HCT116 (cell line): ENCODE results near the gene GRK6. TPM values are rescaled to one million over a fixed set of nuclear protein-coding genes. Genes with fewer than 3 reads are reported as not detected.

Experiments used
- ATAC-seq: fragments of 200-7000 bp; cut with Tn5 transposase; 2 replicates; pipeline ENCODE4 v1.9.1; 2020; ENCODE audit warnings: mild to moderate bottlenecking, moderate library complexity
- BruUV-seq: library from RNA; stranded (reverse); fragments of 400-500 nt; replicated peaks from 2 replicates; lab custom pipeline; 2021; lab: Mats Ljungman, UMichigan
- CTCF ChIA-PET: fragments of 300-600 bp; sonication (Branson Sonifier 250); formaldehyde crosslinking; loops from one replicate; lab custom pipeline; 2021; ENCODE audit warnings: antibody characterized with exemption; lab: Charles Lee
- POLR2A ChIA-PET: fragments of 300-600, 350-600 bp; sonication (Branson Sonifier 250); formaldehyde crosslinking; loops from one replicate; lab custom pipeline; 2021; ENCODE audit warnings: antibody characterized with exemption; lab: Charles Lee
- RAD21 ChIA-PET, 2 experiments: fragments of 300-600 bp; sonication (Branson Sonifier 250); formaldehyde crosslinking; loops; one replicate each; lab custom pipeline; 2023; ENCODE audit warnings: low total read pairs in 2 of 2; ENCODE audit not compliant: uncharacterized antibody in 2 of 2, unreplicated experiment in 2 of 2, low non-redundant PET in 1 of 2; lab: Charles Lee
- DNase-seq: peaks from one replicate; pipeline ENCODE4 v3.0.0-alpha.2; 2010; ENCODE audit warnings: low read depth, low spot score
- H2AFZ ChIP-seq: fragments of 200-600 bp; shearing (Covaris generic), sonication (generic); 2 replicates; pipeline ENCODE4 v1.6.1; 2017; ENCODE audit warnings: low read depth, mixed run types, mixed read lengths, antibody characterized with exemption, low read length; ENCODE audit not compliant: poor library complexity, severe bottlenecking
- H3K27ac ChIP-seq: 2 replicates; pipeline ENCODE4 v1.5.1; 2012; ENCODE audit warnings: low read depth, low read length
- H3K27me3 ChIP-seq: fragments of 200-600 bp; sonication (generic); 2 replicates; pipeline ENCODE4 v1.6.1; 2016; ENCODE audit warnings: mixed run types, low read length, mixed read lengths; ENCODE audit not compliant: insufficient read depth
- H3K36me3 ChIP-seq, 2 experiments: fragments of 200-500 bp in 1 of 2; fragments of 200-600 bp in 1 of 2; sonication (Bioruptor generic) in 1 of 2; sonication (generic) in 1 of 2; 2 replicates each; pipeline versions ENCODE4 v1.5.1 to v1.6.1; 2014 to 2016; ENCODE audit warnings: low read length in 2 of 2, inconsistent platforms in 1 of 2, mixed read lengths in 1 of 2, mixed run types in 1 of 2; ENCODE audit not compliant: insufficient read depth in 2 of 2, control insufficient read depth in 1 of 2
- H3K4me1 ChIP-seq, 2 experiments: fragments of 200-600 bp in 1 of 2; sonication (generic) in 1 of 2; 2 replicates each; pipeline versions ENCODE4 v1.5.1 to v1.6.1; 2012 to 2017; ENCODE audit warnings: low read length in 2 of 2, inconsistent platforms in 1 of 2, mild to moderate bottlenecking in 1 of 2, mixed read lengths in 1 of 2, mixed run types in 1 of 2, moderate library complexity in 1 of 2; ENCODE audit not compliant: insufficient read depth in 2 of 2, control insufficient read depth in 1 of 2
- H3K4me2 ChIP-seq: fragments of 200-600 bp; sonication (generic); 2 replicates; pipeline ENCODE4 v1.6.1; 2017; ENCODE audit warnings: mixed run types, low read length, mixed read lengths
- H3K4me3 ChIP-seq, 2 experiments: fragments of 200-600 bp in 1 of 2; sonication (generic) in 1 of 2; replicated peaks in 1 of 2; 2 replicates each; pipeline ENCODE4 v1.5.1; 2011 to 2016; ENCODE audit warnings: low read length in 2 of 2, control low read depth in 1 of 2, low read depth in 1 of 2, mild to moderate bottlenecking in 1 of 2, mixed read lengths in 1 of 2, mixed run types in 1 of 2
- H3K79me2 ChIP-seq: fragments of 200-600 bp; sonication (generic); 2 replicates; pipeline ENCODE4 v1.6.1; 2017; ENCODE audit warnings: mild to moderate bottlenecking, mixed run types, low read length, moderate library complexity, mixed read lengths; ENCODE audit not compliant: insufficient read depth
- H3K9ac ChIP-seq: fragments of 200-600 bp; sonication (generic); 2 replicates; pipeline ENCODE4 v1.6.1; 2016; ENCODE audit warnings: low read length, mixed read lengths
- H3K9me2 ChIP-seq: fragments of 200-600 bp; sonication (generic), shearing (Covaris generic); 2 replicates; pipeline ENCODE4 v1.6.1; 2017; ENCODE audit warnings: mixed run types, mild to moderate bottlenecking, moderate library complexity; ENCODE audit not compliant: insufficient read depth
- H3K9me3 ChIP-seq, 2 experiments: fragments of 200-500 bp in 1 of 2; fragments of 200-600 bp in 1 of 2; sonication (Bioruptor generic) in 1 of 2; sonication (generic) in 1 of 2; 2 replicates each; pipeline ENCODE4 v1.6.1; 2014 to 2017; ENCODE audit warnings: low read length in 2 of 2, mixed read lengths in 2 of 2, inconsistent platforms in 1 of 2, low read depth in 1 of 2, mild to moderate bottlenecking in 1 of 2, mixed run types in 1 of 2, moderate library complexity in 1 of 2; ENCODE audit not compliant: control insufficient read depth in 1 of 2, insufficient read depth in 1 of 2
- H4K20me1 ChIP-seq: fragments of 200-600 bp; sonication (generic), shearing (Covaris generic); 2 replicates; pipeline ENCODE4 v1.6.1; 2017; ENCODE audit warnings: mixed run types, mild to moderate bottlenecking, moderate library complexity; ENCODE audit not compliant: insufficient read depth
- CBX3 ChIP-seq: IDR thresholded peaks from 2 replicates; pipeline ENCODE4 v1.6.1; 2012; ENCODE audit warnings: low read depth
- EGR1 ChIP-seq: IDR thresholded peaks from 2 replicates; pipeline ENCODE4 v1.6.1; 2012; ENCODE audit warnings: low read depth
- ELF1 ChIP-seq: IDR thresholded peaks from 2 replicates; pipeline ENCODE4 v1.6.1; 2012; ENCODE audit warnings: low read depth, borderline replicate concordance
- EZH2 ChIP-seq: fragments of 200-600 bp; sonication (generic); IDR thresholded peaks from 2 replicates; pipeline ENCODE4 v1.6.1; 2017; ENCODE audit warnings: antibody characterized with exemption, mixed run types
- EZH2phosphoT487 ChIP-seq: fragments of 200-600 bp; IDR thresholded peaks from 2 replicates; pipeline ENCODE4 v1.6.1; 2018; ENCODE audit warnings: antibody characterized with exemption, borderline replicate concordance
- FOSL1 ChIP-seq: IDR thresholded peaks from 2 replicates; pipeline ENCODE4 v1.6.1; 2012; ENCODE audit warnings: low read depth
- JUND ChIP-seq: IDR thresholded peaks from 2 replicates; pipeline ENCODE4 v1.6.1; 2012
- POLR2A ChIP-seq: IDR thresholded peaks from 2 replicates; pipeline ENCODE4 v1.7.0; 2011; ENCODE audit warnings: borderline replicate concordance; ENCODE audit not compliant: insufficient read depth, insufficient read length; ENCODE audit errors: extremely low read depth
- POLR2AphosphoS5 ChIP-seq: IDR thresholded peaks from 2 replicates; pipeline ENCODE4 v1.6.1; 2011; ENCODE audit warnings: mild to moderate bottlenecking, low read depth, low read length, moderate library complexity
- SIN3A ChIP-seq: IDR thresholded peaks from 2 replicates; pipeline ENCODE4 v1.6.1; 2012; ENCODE audit warnings: low read depth
- SP1 ChIP-seq: IDR thresholded peaks from 2 replicates; pipeline ENCODE4 v1.6.1; 2012; ENCODE audit warnings: low read depth
- SRF ChIP-seq: IDR thresholded peaks from 2 replicates; pipeline ENCODE4 v1.6.1; 2012; ENCODE audit warnings: low read depth
- TCF7L2 ChIP-seq: IDR thresholded peaks from 2 replicates; pipeline ENCODE4 v1.7.0; 2011; ENCODE audit warnings: borderline replicate concordance, inconsistent platforms; ENCODE audit not compliant: insufficient read depth, insufficient read length; ENCODE audit errors: extremely low read depth
- YY1 ChIP-seq: IDR thresholded peaks from 2 replicates; pipeline ENCODE4 v1.6.1; 2011; ENCODE audit warnings: low read length, low read depth, moderate library complexity, mild to moderate bottlenecking; ENCODE audit not compliant: insufficient replicate concordance; ENCODE audit errors: extremely low read depth
- ZFX ChIP-seq: fragments of 450-650 bp; IDR thresholded peaks from 2 replicates; pipeline ENCODE4 v1.6.1; 2017
- ZNF274 ChIP-seq: fragments of 200-500 bp; sonication (Bioruptor generic); IDR thresholded peaks from 2 replicates; pipeline ENCODE4 v1.6.1; 2014; ENCODE audit warnings: mild to moderate bottlenecking, low read depth, low read length, inconsistent platforms
- intact Hi-C: fragments of 100-400 bp; cut with micrococcal nuclease; formaldehyde crosslinking; loops from 2 replicates; pipeline ENCODE4 v1.10.0; 2022
- total RNA-seq: library from RNA; stranded (reverse); gene quantifications from one replicate; pipeline ENCODE4 v1.2.1, GENCODE V29; 2021; ENCODE audit not compliant: unreplicated experiment
- TF ChIP-seq, protein P1 (sequence below): IDR thresholded peaks from 2 replicates; pipeline ENCODE4 v1.6.1; 2012
- TF ChIP-seq, protein P2 (sequence below), 3 experiments: fragments of 200-600 bp in 1 of 3; sonication (generic) in 1 of 3; IDR thresholded peaks in 2 of 3; conservative IDR thresholded peaks in 1 of 3; 2 replicates each; pipeline ENCODE4 v1.5.1; 2012 to 2017; ENCODE audit warnings: low read depth in 2 of 3, low read length in 2 of 3, antibody characterized with exemption in 1 of 3, borderline replicate concordance in 1 of 3, control low read depth in 1 of 3, mild to moderate bottlenecking in 1 of 3, mixed read lengths in 1 of 3, mixed run types in 1 of 3, moderate library complexity in 1 of 3; ENCODE audit not compliant: insufficient read depth in 1 of 3
- TF ChIP-seq, protein P3 (sequence below): IDR thresholded peaks from 2 replicates; pipeline ENCODE4 v1.6.1; 2011; ENCODE audit warnings: mild to moderate bottlenecking, low read length, moderate library complexity; ENCODE audit not compliant: insufficient replicate concordance; ENCODE audit errors: extremely low read depth
- TF ChIP-seq, protein P4 (sequence below): IDR thresholded peaks from 2 replicates; pipeline ENCODE4 v1.6.1; 2012

Gene GRK6
- total RNA-seq, 1 experiment from 2014 or later, result 89.3 TPM

DNA sequence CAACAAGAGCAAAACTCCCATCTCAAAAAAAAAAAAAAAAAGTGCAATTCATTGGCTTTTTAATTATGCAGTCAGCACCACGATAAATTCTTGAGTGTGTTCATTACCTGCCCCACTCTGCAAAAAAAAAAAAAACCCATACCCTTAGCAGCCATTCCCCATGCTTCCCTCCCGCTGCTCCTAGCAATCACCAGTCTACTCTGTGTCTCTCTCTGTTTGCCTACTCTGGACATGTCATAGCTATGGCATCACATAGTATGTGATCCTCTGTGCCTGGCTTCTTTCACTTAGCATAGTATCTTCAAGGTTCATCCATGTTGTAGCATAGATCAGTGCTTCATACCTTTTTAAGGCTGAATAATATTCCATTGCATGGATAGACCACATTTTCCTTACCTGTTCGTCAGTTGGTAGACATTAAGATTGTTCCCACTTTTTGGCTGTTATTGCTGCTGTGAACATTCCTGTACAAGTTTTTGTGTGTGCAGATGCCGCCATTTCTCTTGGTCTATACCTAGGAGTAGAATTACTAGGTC is 13.1 kb downstream of the GRK6 start:
- POLR2A ChIA-PET, result interaction anchor here (1.4 kb wide), 1 partner anchor 13 kb away, joined by 5 read pairs; the partner anchor contains the start of gene GRK6

More for the DNA sequence above, 13.1 kb downstream of the GRK6 start:
- no TSS peak for BruUV-seq
- H3K79me2 ChIP-seq, result peaks cover 14% of the 10 kb centered on the region; the same call in 1 of the 2 replicates
- peaks cover 3% of the 10 kb centered on the region; the same call in 1 of the 2 replicates for H4K20me1 ChIP-seq
- no peaks in the 10 kb centered on the region for H3K9me2 ChIP-seq
- no peaks in the 10 kb centered on the region for H3K9me3 ChIP-seq
- H3K4me2 ChIP-seq, result no peak overlapping the region
- ChIA-PET CTCF (no interaction called here), RAD21 (no interaction called here)
- H3K4me3 ChIP-seq, result no peak overlapping the region
- TF ChIP-seq ZNF274, result no peak
- TF ChIP-seq JUND, result no peak
- TF ChIP-seq, protein P1, sequence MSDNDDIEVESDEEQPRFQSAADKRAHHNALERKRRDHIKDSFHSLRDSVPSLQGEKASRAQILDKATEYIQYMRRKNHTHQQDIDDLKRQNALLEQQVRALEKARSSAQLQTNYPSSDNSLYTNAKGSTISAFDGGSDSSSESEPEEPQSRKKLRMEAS, result no peak
- no peak for TF ChIP-seq ELF1
- TF ChIP-seq EZH2phosphoT487, result no peak
- no peak for TF ChIP-seq SRF
- TF ChIP-seq, protein P2, sequence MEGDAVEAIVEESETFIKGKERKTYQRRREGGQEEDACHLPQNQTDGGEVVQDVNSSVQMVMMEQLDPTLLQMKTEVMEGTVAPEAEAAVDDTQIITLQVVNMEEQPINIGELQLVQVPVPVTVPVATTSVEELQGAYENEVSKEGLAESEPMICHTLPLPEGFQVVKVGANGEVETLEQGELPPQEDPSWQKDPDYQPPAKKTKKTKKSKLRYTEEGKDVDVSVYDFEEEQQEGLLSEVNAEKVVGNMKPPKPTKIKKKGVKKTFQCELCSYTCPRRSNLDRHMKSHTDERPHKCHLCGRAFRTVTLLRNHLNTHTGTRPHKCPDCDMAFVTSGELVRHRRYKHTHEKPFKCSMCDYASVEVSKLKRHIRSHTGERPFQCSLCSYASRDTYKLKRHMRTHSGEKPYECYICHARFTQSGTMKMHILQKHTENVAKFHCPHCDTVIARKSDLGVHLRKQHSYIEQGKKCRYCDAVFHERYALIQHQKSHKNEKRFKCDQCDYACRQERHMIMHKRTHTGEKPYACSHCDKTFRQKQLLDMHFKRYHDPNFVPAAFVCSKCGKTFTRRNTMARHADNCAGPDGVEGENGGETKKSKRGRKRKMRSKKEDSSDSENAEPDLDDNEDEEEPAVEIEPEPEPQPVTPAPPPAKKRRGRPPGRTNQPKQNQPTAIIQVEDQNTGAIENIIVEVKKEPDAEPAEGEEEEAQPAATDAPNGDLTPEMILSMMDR (IDR thresholded peaks at IDR 0.05 in 2 of 3, conservative IDR thresholded peaks at IDR 0.05 in 1 of 3; ENCODE audit: borderline replicate concordance in 1 of 3, insufficient read depth in 1 of 3, low read depth in 2 of 3, low read length in 2 of 3), result no peak
- no peak for TF ChIP-seq ZFX
- TF ChIP-seq CBX3, result no peak
- no peak for TF ChIP-seq POLR2A
- TF ChIP-seq TCF7L2, result no peak
- TF ChIP-seq POLR2AphosphoS5, result no peak; the same call in 1 of the 2 replicates
- TF ChIP-seq, protein P3, sequence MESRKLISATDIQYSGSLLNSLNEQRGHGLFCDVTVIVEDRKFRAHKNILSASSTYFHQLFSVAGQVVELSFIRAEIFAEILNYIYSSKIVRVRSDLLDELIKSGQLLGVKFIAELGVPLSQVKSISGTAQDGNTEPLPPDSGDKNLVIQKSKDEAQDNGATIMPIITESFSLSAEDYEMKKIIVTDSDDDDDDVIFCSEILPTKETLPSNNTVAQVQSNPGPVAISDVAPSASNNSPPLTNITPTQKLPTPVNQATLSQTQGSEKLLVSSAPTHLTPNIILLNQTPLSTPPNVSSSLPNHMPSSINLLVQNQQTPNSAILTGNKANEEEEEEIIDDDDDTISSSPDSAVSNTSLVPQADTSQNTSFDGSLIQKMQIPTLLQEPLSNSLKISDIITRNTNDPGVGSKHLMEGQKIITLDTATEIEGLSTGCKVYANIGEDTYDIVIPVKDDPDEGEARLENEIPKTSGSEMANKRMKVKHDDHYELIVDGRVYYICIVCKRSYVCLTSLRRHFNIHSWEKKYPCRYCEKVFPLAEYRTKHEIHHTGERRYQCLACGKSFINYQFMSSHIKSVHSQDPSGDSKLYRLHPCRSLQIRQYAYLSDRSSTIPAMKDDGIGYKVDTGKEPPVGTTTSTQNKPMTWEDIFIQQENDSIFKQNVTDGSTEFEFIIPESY, result no peak
- no peak for TF ChIP-seq EZH2
- TF ChIP-seq EGR1, result no peak
- no peak for TF ChIP-seq FOSL1
- TF ChIP-seq, protein P4, sequence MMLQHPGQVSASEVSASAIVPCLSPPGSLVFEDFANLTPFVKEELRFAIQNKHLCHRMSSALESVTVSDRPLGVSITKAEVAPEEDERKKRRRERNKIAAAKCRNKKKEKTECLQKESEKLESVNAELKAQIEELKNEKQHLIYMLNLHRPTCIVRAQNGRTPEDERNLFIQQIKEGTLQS, result no peak
- no peak for TF ChIP-seq SP1
- TF ChIP-seq YY1, result no peak
- TF ChIP-seq SIN3A, result no peak
- H3K36me3 ChIP-seq, result peaks cover 13 to 28% of the 10 kb centered on the region in 2 experiments; a peak in 3 of 4 replicates
- H3K27ac ChIP-seq, result no peak overlapping the region
- intact Hi-C loops, result no loop called here
- H2AFZ ChIP-seq, result no peak overlapping the region
- H3K4me1 ChIP-seq, result peaks cover 0 to 15% of the 10 kb centered on the region in 2 experiments; a peak in 2 of 4 replicates
- no peaks in the 10 kb centered on the region for H3K27me3 ChIP-seq
- H3K9ac ChIP-seq, result no peak overlapping the region
- no peak for ATAC-seq
- DNase-seq, result no peak
